Hepatocyte (in vitro differentiated cells): ENCODE measurements around the gene BUB1B. TPM values are rescaled to one million over a fixed set of nuclear protein-coding genes. Genes with fewer than 3 reads are reported as not detected.
A peak's percentile ranks its signal among the peaks of the same experiment; 100 is the strongest.

Experiments used
- DNase-seq: peaks from one replicate; pipeline ENCODE4 v3.0.0-alpha.2; 2016; ENCODE audit warnings: low spot score
- H2AFZ ChIP-seq: fragments of 200-600 bp; sonication (generic); 2 replicates; pipeline ENCODE4 v1.6.0; 2016; ENCODE audit warnings: antibody characterized with exemption, mild to moderate bottlenecking
- H3K27ac ChIP-seq: fragments of 200-600 bp; sonication (generic); 2 replicates; pipeline ENCODE4 v1.5.1; 2016; ENCODE audit warnings: mild to moderate bottlenecking
- H3K27me3 ChIP-seq: fragments of 200-600 bp; sonication (generic); 2 replicates; pipeline ENCODE4 v1.6.1; 2016
- H3K36me3 ChIP-seq: fragments of 200-600 bp; sonication (generic); replicated peaks from 2 replicates; pipeline ENCODE4 v1.5.1; 2016; ENCODE audit warnings: low read depth; ENCODE audit not compliant: insufficient read depth
- H3K4me1 ChIP-seq: fragments of 200-600 bp; sonication (generic); 2 replicates; pipeline ENCODE4 v1.5.1; 2016; ENCODE audit warnings: mild to moderate bottlenecking, moderate library complexity; ENCODE audit not compliant: insufficient read depth
- H3K4me2 ChIP-seq: fragments of 200-600 bp; sonication (generic); 2 replicates; pipeline ENCODE4 v1.6.0; 2016
- H3K4me3 ChIP-seq: fragments of 200-600 bp; sonication (generic); 2 replicates; pipeline ENCODE4 v1.5.1; 2016; ENCODE audit warnings: mild to moderate bottlenecking
- H3K79me2 ChIP-seq: fragments of 200-600 bp; sonication (generic); 2 replicates; pipeline ENCODE4 v1.6.0; 2017; ENCODE audit warnings: mild to moderate bottlenecking
- H3K9me2 ChIP-seq: fragments of 200-600 bp; sonication (generic); replicated peaks from 2 replicates; pipeline ENCODE4 v1.6.0; 2017; ENCODE audit warnings: mild to moderate bottlenecking; ENCODE audit not compliant: insufficient read depth
- H3K9me3 ChIP-seq: fragments of 200-600 bp; sonication (generic); 2 replicates; pipeline ENCODE4 v1.5.1; 2016; ENCODE audit warnings: low read depth, mild to moderate bottlenecking
- H4K20me1 ChIP-seq: fragments of 200-600 bp; sonication (generic); 2 replicates; pipeline ENCODE4 v1.6.0; 2016; ENCODE audit warnings: mild to moderate bottlenecking; ENCODE audit not compliant: insufficient read depth, poor library complexity, severe bottlenecking
- EZH2 ChIP-seq: fragments of 200-600 bp; sonication (generic); IDR thresholded peaks from 2 replicates; pipeline ENCODE4 v1.6.1; 2016; ENCODE audit warnings: antibody characterized with exemption, mild to moderate bottlenecking, borderline replicate concordance
- EZH2phosphoT487 ChIP-seq: fragments of 200-600 bp; sonication (generic); IDR thresholded peaks from one replicate; pipeline ENCODE4 v1.6.1; 2018; ENCODE audit warnings: antibody characterized with exemption, mild to moderate bottlenecking, low read depth, moderate library complexity; ENCODE audit not compliant: unreplicated experiment, severe bottlenecking
- WGBS: methylation state at CpG from one replicate; pipeline ENCODE4 v1.1.6; 2016; ENCODE audit warnings: low lambda C conversion rate; ENCODE audit errors: missing lambda C conversion rate; 5-methylcytosine and 5-hydroxymethylcytosine counted together
- polyA plus RNA-seq: library from polyadenylated mRNA; unstranded; fragments of >200 nt; fragmentation: Nextera tagmentation; extraction: Ambion mirVana; gene quantifications from 2 replicates; pipeline ENCODE4 v1.2.1, GENCODE V29; 2016
- total RNA-seq: library from RNA; depleted of rRNA; stranded (reverse); fragments of >200 nt; gene quantifications from 2 replicates; pipeline ENCODE4 v1.2.3, GENCODE V29; 2014
- TF ChIP-seq, protein P1 (sequence below): fragments of 200-600 bp; sonication (generic); IDR thresholded peaks from 2 replicates; pipeline ENCODE4 v1.5.1; 2016; ENCODE audit warnings: antibody characterized with exemption, mild to moderate bottlenecking; ENCODE audit not compliant: poor library complexity

Gene BUB1B
- total and polyA plus RNA-seq, 2 experiments from 2014 or later, result 5.3 to 11.9 TPM

DNA sequence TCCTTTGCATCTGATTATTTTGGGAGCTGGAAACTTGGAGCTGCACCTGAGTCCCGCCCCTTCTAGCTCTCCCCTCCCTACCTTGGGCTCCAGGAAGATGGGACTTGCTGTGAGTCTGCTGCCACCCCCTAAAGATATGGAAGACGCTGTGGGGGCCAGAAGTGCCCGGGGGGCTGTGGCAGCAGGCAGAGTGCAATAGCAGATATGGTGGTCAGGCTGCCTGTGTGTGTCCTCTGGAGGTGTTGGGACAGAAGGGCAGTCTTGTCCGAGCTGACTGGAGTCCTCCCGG lies 78.5 kb downstream of the BUB1B start:
- DNase-seq, result no peak
- H2AFZ ChIP-seq, result peak overlapping the region; percentile 89
- H3K79me2 ChIP-seq, result no peaks in the 10 kb centered on the region
- no peak overlapping the region for H3K4me3 ChIP-seq
- TF ChIP-seq EZH2phosphoT487, result no peak
- H4K20me1 ChIP-seq, result no peaks in the 10 kb centered on the region
- no peaks in the 10 kb centered on the region for H3K9me2 ChIP-seq
- H3K27ac ChIP-seq, result no peak overlapping the region
- no peaks in the 10 kb centered on the region for H3K36me3 ChIP-seq
- 31% methylated on average over 5 of the region's 5 CpGs for WGBS
- no peaks in the 10 kb centered on the region for H3K9me3 ChIP-seq
- H3K4me2 ChIP-seq, result peak overlapping the region; percentile 96
- H3K4me1 ChIP-seq, result peaks cover 6% of the 10 kb centered on the region
- H3K27me3 ChIP-seq, result no peaks in the 10 kb centered on the region

- no peaks in the 10 kb centered on the region for H3K27me3 ChIP-seq
- peaks cover 9% of the 10 kb centered on the region for H3K4me1 ChIP-seq
- no peaks in the 10 kb centered on the region for H3K9me3 ChIP-seq
- no peak overlapping the region for H2AFZ ChIP-seq
- 90% methylated on average over 19 of the region's 19 CpGs for WGBS
- H3K27ac ChIP-seq, result no peak overlapping the region
- H3K4me2 ChIP-seq, result peak overlapping the region; percentile 96
- no peaks in the 10 kb centered on the region for H3K9me2 ChIP-seq
- no peak for TF ChIP-seq EZH2phosphoT487
- TF ChIP-seq, protein P1, sequence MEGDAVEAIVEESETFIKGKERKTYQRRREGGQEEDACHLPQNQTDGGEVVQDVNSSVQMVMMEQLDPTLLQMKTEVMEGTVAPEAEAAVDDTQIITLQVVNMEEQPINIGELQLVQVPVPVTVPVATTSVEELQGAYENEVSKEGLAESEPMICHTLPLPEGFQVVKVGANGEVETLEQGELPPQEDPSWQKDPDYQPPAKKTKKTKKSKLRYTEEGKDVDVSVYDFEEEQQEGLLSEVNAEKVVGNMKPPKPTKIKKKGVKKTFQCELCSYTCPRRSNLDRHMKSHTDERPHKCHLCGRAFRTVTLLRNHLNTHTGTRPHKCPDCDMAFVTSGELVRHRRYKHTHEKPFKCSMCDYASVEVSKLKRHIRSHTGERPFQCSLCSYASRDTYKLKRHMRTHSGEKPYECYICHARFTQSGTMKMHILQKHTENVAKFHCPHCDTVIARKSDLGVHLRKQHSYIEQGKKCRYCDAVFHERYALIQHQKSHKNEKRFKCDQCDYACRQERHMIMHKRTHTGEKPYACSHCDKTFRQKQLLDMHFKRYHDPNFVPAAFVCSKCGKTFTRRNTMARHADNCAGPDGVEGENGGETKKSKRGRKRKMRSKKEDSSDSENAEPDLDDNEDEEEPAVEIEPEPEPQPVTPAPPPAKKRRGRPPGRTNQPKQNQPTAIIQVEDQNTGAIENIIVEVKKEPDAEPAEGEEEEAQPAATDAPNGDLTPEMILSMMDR, result no peak
- TF ChIP-seq EZH2, result no peak
- no peak overlapping the region for H3K4me3 ChIP-seq
- H3K36me3 ChIP-seq, result no peaks in the 10 kb centered on the region
- no peak for DNase-seq
- no peaks in the 10 kb centered on the region for H4K20me1 ChIP-seq
- no peaks in the 10 kb centered on the region for H3K79me2 ChIP-seq
Measured at GRCh38 chr15:40239693-40240618, 79.1 kb downstream of the BUB1B start.

DNA sequence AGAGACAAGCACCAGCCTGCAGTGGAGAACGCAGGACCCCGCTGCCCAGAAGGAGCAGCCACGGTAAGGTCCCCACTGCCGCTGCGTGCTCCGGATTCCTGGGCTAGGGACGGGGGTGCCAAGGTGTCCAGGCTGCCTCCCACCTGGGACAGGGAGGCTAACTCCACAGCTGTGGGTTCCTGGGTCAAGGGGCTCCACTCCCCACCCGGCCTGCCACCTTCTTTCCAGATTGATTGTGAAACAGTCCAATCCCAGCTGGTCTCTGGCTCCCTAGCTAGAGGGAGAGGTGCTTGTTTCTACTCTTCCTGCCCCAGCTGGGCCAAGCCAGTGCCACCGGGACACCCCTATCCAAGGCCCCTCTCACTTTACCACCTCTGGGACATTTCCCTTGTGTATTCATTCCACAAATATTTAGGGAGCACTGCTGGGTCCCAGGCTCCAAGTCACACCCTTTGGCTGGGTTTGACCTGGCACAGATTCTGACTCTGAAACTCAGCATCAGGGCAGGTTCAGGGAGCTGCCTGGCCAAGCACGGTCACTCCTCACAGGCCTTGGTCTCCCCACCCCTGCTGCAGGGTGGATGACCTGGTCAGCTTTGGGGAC lies 79.9 kb downstream of the BUB1B start:
- Histone ChIP-seq H3K4me2 (no peak overlapping the region), H3K79me2 (no peaks in the 10 kb centered on the region), H3K4me1 (peaks cover 14% of the 10 kb centered on the region), H3K36me3 (no peaks in the 10 kb centered on the region), H3K4me3 (no peak overlapping the region), H2AFZ (no peak overlapping the region), H3K9me3 (no peaks in the 10 kb centered on the region), H4K20me1 (no peaks in the 10 kb centered on the region), H3K27ac (no peak overlapping the region), H3K27me3 (no peaks in the 10 kb centered on the region), H3K9me2 (no peaks in the 10 kb centered on the region)
- WGBS, result 90% methylated on average over 10 of the region's 10 CpGs
- TF ChIP-seq EZH2phosphoT487 (no peak), EZH2 (no peak)
- TF ChIP-seq, protein P1, result no peak
- DNase-seq, result no peak
